SK-N-SH (cell line): Measurements from ENCODE around the gene PITPNB. TPM values are rescaled to one million over a fixed set of nuclear protein-coding genes. Genes with fewer than 3 reads are reported as not detected.
A peak's percentile ranks its signal among the peaks of the same experiment; 100 is the strongest.

Source experiments
- CTCF ChIA-PET: fragments of 300-600, 350-600 bp; formaldehyde crosslinking; extraction: SDS; loops from one replicate; lab custom pipeline; 2021; lab: Yijun Ruan, JAX
- POLR2A ChIA-PET: fragments of 350-600 bp; sonication (Branson Sonifier 250); formaldehyde crosslinking; extraction: SDS; loops from one replicate; lab custom pipeline; 2020; ENCODE audit warnings: antibody characterized with exemption, inconsistent platforms; lab: Yijun Ruan, JAX
- DNase-seq: peaks from one replicate; pipeline ENCODE4 v3.0.0; 2012
- H2AFZ ChIP-seq: fragments of 200-600 bp; sonication (generic); 2 replicates; pipeline ENCODE4 v1.8.1; 2016; ENCODE audit warnings: antibody characterized with exemption, mild to moderate bottlenecking, low read depth
- H3F3A ChIP-seq: fragments of 200-600 bp; sonication (generic); replicated peaks from 2 replicates; pipeline ENCODE3; 2016; ENCODE audit warnings: antibody characterized with exemption, mild to moderate bottlenecking; ENCODE audit not compliant: insufficient read depth
- H3K27ac ChIP-seq, 2 experiments: fragments of 200-500 bp in 1 of 2; fragments of 200-600 bp in 1 of 2; sonication (Bioruptor generic) in 1 of 2; sonication (generic), shearing (Covaris generic) in 1 of 2; 2 replicates each; pipeline versions ENCODE4 v1.5.1 to v1.6.1; 2014 to 2016; ENCODE audit warnings: low read depth in 2 of 2, inconsistent platforms in 1 of 2, low read length in 1 of 2, mild to moderate bottlenecking in 1 of 2, mixed read lengths in 1 of 2
- H3K27me3 ChIP-seq: fragments of 200-600 bp; sonication (generic), shearing (Covaris generic); 2 replicates; pipeline ENCODE4 v1.6.1; 2016; ENCODE audit warnings: mixed run types; ENCODE audit not compliant: insufficient read depth
- H3K36me3 ChIP-seq, 2 experiments: fragments of 200-500 bp in 1 of 2; fragments of 200-600 bp in 1 of 2; sonication (Bioruptor generic) in 1 of 2; sonication (generic) in 1 of 2; replicated peaks in 1 of 2; 2 replicates each; pipeline versions ENCODE3 to v1.5.1; 2014 to 2016; ENCODE audit warnings: low read length in 1 of 2, mild to moderate bottlenecking in 1 of 2; ENCODE audit not compliant: insufficient read depth in 2 of 2, control insufficient read depth in 1 of 2
- H3K4me1 ChIP-seq, 2 experiments: fragments of 200-500 bp in 1 of 2; fragments of 200-600 bp in 1 of 2; sonication (Bioruptor generic) in 1 of 2; sonication (generic), shearing (Covaris generic) in 1 of 2; 2 replicates each; pipeline versions ENCODE4 v1.5.1 to v1.6.1; 2014 to 2016; ENCODE audit warnings: low read depth in 1 of 2, low read length in 1 of 2, mixed run types in 1 of 2; ENCODE audit not compliant: insufficient read depth in 2 of 2, control insufficient read depth in 1 of 2
- H3K4me2 ChIP-seq: fragments of 200-600 bp; sonication (generic), shearing (Covaris generic); 2 replicates; pipeline ENCODE4 v1.6.1; 2017; ENCODE audit warnings: mixed run types
- H3K4me3 ChIP-seq, 2 experiments: fragments of 200-500 bp in 1 of 2; fragments of 200-600 bp in 1 of 2; sonication (Bioruptor generic) in 1 of 2; sonication (generic), shearing (Covaris generic) in 1 of 2; 2 replicates each; pipeline versions ENCODE4 v1.5.1 to v1.8.1; 2014 to 2016; ENCODE audit warnings: low read depth in 2 of 2, inconsistent platforms in 1 of 2, low read length in 1 of 2, mild to moderate bottlenecking in 1 of 2, mixed read lengths in 1 of 2, moderate library complexity in 1 of 2
- H3K79me2 ChIP-seq: fragments of 200-600 bp; sonication (generic); 2 replicates; pipeline ENCODE4 v1.8.1; 2017; ENCODE audit warnings: mild to moderate bottlenecking; ENCODE audit not compliant: insufficient read depth
- H3K9ac ChIP-seq: fragments of 200-600 bp; sonication (generic); 2 replicates; pipeline ENCODE4 v1.6.1; 2017; ENCODE audit warnings: mixed run types
- H3K9me2 ChIP-seq: fragments of 200-600 bp; sonication (generic); 2 replicates; pipeline ENCODE4 v1.6.1; 2017; ENCODE audit warnings: mixed run types
- H3K9me3 ChIP-seq: fragments of 200-600 bp; sonication (generic); 2 replicates; pipeline ENCODE4 v1.6.1; 2017; ENCODE audit warnings: mixed run types, mild to moderate bottlenecking, moderate library complexity
- H4K20me1 ChIP-seq: fragments of 200-600 bp; sonication (generic); 2 replicates; pipeline ENCODE4 v1.6.1; 2017; ENCODE audit warnings: mild to moderate bottlenecking, mixed run types; ENCODE audit not compliant: insufficient read depth
- ELF1 ChIP-seq: IDR thresholded peaks from 2 replicates; pipeline ENCODE4 v1.4.0; 2012
- EP300 ChIP-seq, 2 experiments: IDR thresholded peaks; 2 replicates each; pipeline versions ENCODE4 v1.4.0 to v1.6.1; 2012; ENCODE audit warnings: borderline replicate concordance in 1 of 2, low read depth in 1 of 2, low read length in 1 of 2
- FOSL2 ChIP-seq: IDR thresholded peaks from 2 replicates; pipeline ENCODE4 v1.4.0; 2012; ENCODE audit warnings: low read depth, mild to moderate bottlenecking, moderate library complexity, borderline replicate concordance
- NFIC ChIP-seq: IDR thresholded peaks from 2 replicates; pipeline ENCODE4 v1.4.0; 2012; ENCODE audit warnings: borderline replicate concordance
- NRF1 ChIP-seq: IDR thresholded peaks from 2 replicates; pipeline ENCODE4 v1.6.1; 2012; ENCODE audit warnings: low read depth, mild to moderate bottlenecking, low read length
- RFX5 ChIP-seq: IDR thresholded peaks from 2 replicates; pipeline ENCODE4 v1.6.1; 2012; ENCODE audit warnings: mild to moderate bottlenecking, improper control_type of control experiment, low read length
- SIN3A ChIP-seq: IDR thresholded peaks from 2 replicates; pipeline ENCODE4 v1.6.1; 2012; ENCODE audit warnings: low read depth, mild to moderate bottlenecking, low read length, moderate library complexity, borderline replicate concordance
- TAF1 ChIP-seq: IDR thresholded peaks from 2 replicates; pipeline ENCODE4 v1.6.1; 2012; ENCODE audit warnings: low read depth, mild to moderate bottlenecking, low read length, moderate library complexity, borderline replicate concordance
- WGBS: methylation state at CpG from one replicate; pipeline ENCODE4 v1.1.6; 2017; ENCODE audit warnings: low lambda C conversion rate; 5-methylcytosine and 5-hydroxymethylcytosine counted together
- polyA plus RNA-seq, 3 experiments: library from polyadenylated mRNA; depleted of rRNA; stranded (reverse); fragments of >200 nt; gene quantifications; 2 replicates each; pipeline ENCODE4 v1.2.3, GENCODE V29; 2012
- TF ChIP-seq, protein P1 (sequence below): fragments of 200-600 bp; sonication (generic); IDR thresholded peaks from 2 replicates; pipeline ENCODE4 v1.6.1; 2017; ENCODE audit warnings: antibody characterized with exemption, mild to moderate bottlenecking, moderate library complexity
- TF ChIP-seq, protein P2 (sequence below): IDR thresholded peaks from 2 replicates; pipeline ENCODE4 v1.4.0; 2012; ENCODE audit warnings: low read depth
- TF ChIP-seq, protein P3 (sequence below): fragments of 150-350 bp; IDR thresholded peaks from 2 replicates; pipeline ENCODE4 v1.6.1; 2017; ENCODE audit warnings: antibody characterized with exemption, low read length, low read depth, borderline replicate concordance
- TF ChIP-seq, protein P4 (sequence below): IDR thresholded peaks from 2 replicates; pipeline ENCODE4 v1.4.0; 2012; ENCODE audit warnings: low read depth, borderline replicate concordance

The PITPNB gene
- polyA plus RNA-seq, 1 of the 3 experiments (the other 2 are of a cell fraction) = 32.3 TPM

DNA sequence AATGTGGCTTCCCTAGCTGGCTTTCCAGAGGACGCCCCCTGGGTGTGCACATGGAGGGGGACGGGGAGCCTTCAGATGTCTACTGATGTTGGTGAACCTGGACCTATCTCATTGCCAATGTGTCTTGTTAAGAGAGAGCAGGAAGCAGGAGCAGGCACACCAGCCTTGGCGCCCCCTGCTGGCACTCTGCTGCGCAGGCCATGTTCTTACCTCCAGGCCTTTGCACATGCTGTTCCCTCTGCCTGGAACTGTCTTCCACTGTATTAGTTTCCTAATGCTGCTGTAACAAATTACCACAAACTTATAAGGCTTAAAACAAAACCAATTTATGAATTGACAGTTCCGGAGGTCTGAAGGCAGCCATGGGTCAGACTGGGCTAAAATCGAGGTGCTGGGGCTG lies 93.9 kb downstream of the PITPNB start:
- TF ChIP-seq, protein P1, sequence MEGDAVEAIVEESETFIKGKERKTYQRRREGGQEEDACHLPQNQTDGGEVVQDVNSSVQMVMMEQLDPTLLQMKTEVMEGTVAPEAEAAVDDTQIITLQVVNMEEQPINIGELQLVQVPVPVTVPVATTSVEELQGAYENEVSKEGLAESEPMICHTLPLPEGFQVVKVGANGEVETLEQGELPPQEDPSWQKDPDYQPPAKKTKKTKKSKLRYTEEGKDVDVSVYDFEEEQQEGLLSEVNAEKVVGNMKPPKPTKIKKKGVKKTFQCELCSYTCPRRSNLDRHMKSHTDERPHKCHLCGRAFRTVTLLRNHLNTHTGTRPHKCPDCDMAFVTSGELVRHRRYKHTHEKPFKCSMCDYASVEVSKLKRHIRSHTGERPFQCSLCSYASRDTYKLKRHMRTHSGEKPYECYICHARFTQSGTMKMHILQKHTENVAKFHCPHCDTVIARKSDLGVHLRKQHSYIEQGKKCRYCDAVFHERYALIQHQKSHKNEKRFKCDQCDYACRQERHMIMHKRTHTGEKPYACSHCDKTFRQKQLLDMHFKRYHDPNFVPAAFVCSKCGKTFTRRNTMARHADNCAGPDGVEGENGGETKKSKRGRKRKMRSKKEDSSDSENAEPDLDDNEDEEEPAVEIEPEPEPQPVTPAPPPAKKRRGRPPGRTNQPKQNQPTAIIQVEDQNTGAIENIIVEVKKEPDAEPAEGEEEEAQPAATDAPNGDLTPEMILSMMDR = peak; percentile 46
- no peak for TF ChIP-seq ELF1
- no peaks in the 10 kb centered on the region for H3F3A ChIP-seq
- no peak overlapping the region for H3K9ac ChIP-seq
- 85% methylated on average over 6 of the region's 6 CpGs for WGBS
- no peaks in the 10 kb centered on the region for H4K20me1 ChIP-seq
- DNase-seq = no peak
- no peaks in the 10 kb centered on the region for H3K9me3 ChIP-seq
- no peaks in the 10 kb centered on the region for H3K9me2 ChIP-seq
- no peaks in the 10 kb centered on the region for H3K36me3 ChIP-seq
- H2AFZ ChIP-seq = no peak overlapping the region
- ChIA-PET POLR2A (no interaction called here), CTCF (interaction anchor here (0.8 to 1.8 kb wide), 6 partner anchors 11 to 402 kb away, joined by 3 to 5 read pairs (median 3); no protein-coding TSS in a partner anchor)
- no peaks in the 10 kb centered on the region for H3K79me2 ChIP-seq
- no peak overlapping the region for H3K4me3 ChIP-seq
- no peaks in the 10 kb centered on the region for H3K4me1 ChIP-seq
- no peak overlapping the region for H3K4me2 ChIP-seq
- no peaks in the 10 kb centered on the region for H3K27me3 ChIP-seq
- H3K27ac ChIP-seq = no peak overlapping the region

DNA sequence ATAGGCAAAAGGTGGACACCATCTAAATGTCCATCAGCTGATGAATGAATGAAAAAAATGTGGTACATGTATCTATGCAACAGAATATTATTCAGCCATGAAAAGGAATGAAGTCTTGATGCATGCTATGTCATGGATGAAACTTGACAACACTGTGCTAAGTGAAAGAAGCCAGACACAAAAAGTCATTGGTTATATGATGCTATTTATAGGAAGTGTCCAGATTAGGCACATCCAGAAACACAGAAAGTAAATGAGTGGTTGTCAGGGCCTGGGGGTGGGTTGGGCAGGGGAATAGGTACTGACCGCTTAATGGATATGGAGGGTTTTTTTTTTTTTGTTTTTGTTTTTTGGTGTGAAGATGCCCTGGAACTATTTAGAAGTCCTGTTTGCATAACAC lies 95.8 kb downstream of the PITPNB start:
- H3K9me3 ChIP-seq = no peaks in the 10 kb centered on the region
- no peaks in the 10 kb centered on the region for H3K27me3 ChIP-seq
- ChIA-PET POLR2A (no interaction called here), CTCF (interaction anchor here (1.2 kb wide), 1 partner anchor 40 kb away, joined by 3 read pairs; no protein-coding TSS in a partner anchor)
- H3K27ac ChIP-seq = no peak overlapping the region
- no peaks in the 10 kb centered on the region for H3K4me1 ChIP-seq
- H3K4me3 ChIP-seq = no peak overlapping the region
- TF ChIP-seq, protein P2, sequence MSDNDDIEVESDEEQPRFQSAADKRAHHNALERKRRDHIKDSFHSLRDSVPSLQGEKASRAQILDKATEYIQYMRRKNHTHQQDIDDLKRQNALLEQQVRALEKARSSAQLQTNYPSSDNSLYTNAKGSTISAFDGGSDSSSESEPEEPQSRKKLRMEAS = no peak
- TF ChIP-seq FOSL2 (no peak), NRF1 (no peak), EP300 (IDR thresholded peaks at IDR 0.05; ENCODE audit: borderline replicate concordance in 1 of 2, low read depth in 1 of 2, low read length in 1 of 2) (no peak), RFX5 (no peak), TAF1 (no peak), NFIC (no peak), SIN3A (no peak)
- TF ChIP-seq, protein P3, sequence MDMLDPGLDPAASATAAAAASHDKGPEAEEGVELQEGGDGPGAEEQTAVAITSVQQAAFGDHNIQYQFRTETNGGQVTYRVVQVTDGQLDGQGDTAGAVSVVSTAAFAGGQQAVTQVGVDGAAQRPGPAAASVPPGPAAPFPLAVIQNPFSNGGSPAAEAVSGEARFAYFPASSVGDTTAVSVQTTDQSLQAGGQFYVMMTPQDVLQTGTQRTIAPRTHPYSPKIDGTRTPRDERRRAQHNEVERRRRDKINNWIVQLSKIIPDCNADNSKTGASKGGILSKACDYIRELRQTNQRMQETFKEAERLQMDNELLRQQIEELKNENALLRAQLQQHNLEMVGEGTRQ = no peak
- TF ChIP-seq, protein P4, sequence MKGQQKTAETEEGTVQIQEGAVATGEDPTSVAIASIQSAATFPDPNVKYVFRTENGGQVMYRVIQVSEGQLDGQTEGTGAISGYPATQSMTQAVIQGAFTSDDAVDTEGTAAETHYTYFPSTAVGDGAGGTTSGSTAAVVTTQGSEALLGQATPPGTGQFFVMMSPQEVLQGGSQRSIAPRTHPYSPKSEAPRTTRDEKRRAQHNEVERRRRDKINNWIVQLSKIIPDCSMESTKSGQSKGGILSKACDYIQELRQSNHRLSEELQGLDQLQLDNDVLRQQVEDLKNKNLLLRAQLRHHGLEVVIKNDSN = no peak
- no peak overlapping the region for H3K4me2 ChIP-seq
- no peaks in the 10 kb centered on the region for H3K36me3 ChIP-seq
- H4K20me1 ChIP-seq = no peaks in the 10 kb centered on the region
- no peak overlapping the region for H2AFZ ChIP-seq
- WGBS = 76% methylated on average over 1 of the region's 1 CpG
- DNase-seq = no peak
- no peak overlapping the region for H3K9ac ChIP-seq
- H3F3A ChIP-seq = no peaks in the 10 kb centered on the region
- H3K9me2 ChIP-seq = no peaks in the 10 kb centered on the region
- H3K79me2 ChIP-seq = no peaks in the 10 kb centered on the region
